MCF 10A (cell line): Measurements from ENCODE around the gene CAND2. TPM values are rescaled to one million over a fixed set of nuclear protein-coding genes. Genes with fewer than 3 reads are reported as not detected.

Source experiments
- BruUV-seq: library from RNA; stranded (reverse); fragments of 400-500 nt; replicated peaks from 2 replicates; lab custom pipeline; 2021; lab: Mats Ljungman, UMichigan
- CTCF ChIA-PET: fragments of 300-600 bp; sonication (Branson Sonifier 250); formaldehyde crosslinking; extraction: SDS; loops from one replicate; lab custom pipeline; 2021; ENCODE audit warnings: antibody characterized with exemption, inconsistent platforms; lab: Yijun Ruan, JAX
- POLR2A ChIA-PET: fragments of 300-600, 350-650 bp; sonication (Branson Sonifier 250); formaldehyde crosslinking; extraction: SDS; loops from one replicate; lab custom pipeline; 2020; ENCODE audit warnings: antibody characterized with exemption, inconsistent platforms; lab: Yijun Ruan, JAX
- DNase-seq: peaks from one replicate; pipeline ENCODE4 v3.0.0-alpha.2; 2018; ENCODE audit not compliant: unreplicated experiment
- H3K27ac Mint-ChIP-seq: one replicate; pipeline ENCODE4 v1.8.0; 2022; ENCODE audit warnings: mild to moderate bottlenecking, low read depth, mixed read lengths; ENCODE audit not compliant: unreplicated experiment
- H3K27me3 Mint-ChIP-seq: one replicate; pipeline ENCODE4 v1.8.0; 2022; ENCODE audit warnings: mixed read lengths; ENCODE audit not compliant: insufficient read depth, unreplicated experiment
- H3K36me3 Mint-ChIP-seq: one replicate; pipeline ENCODE4 v1.8.0; 2022; ENCODE audit warnings: mild to moderate bottlenecking, moderate library complexity, mixed read lengths; ENCODE audit not compliant: insufficient read depth, unreplicated experiment
- H3K4me1 Mint-ChIP-seq: one replicate; pipeline ENCODE4 v1.8.0; 2022; ENCODE audit warnings: mixed read lengths; ENCODE audit not compliant: insufficient read depth, unreplicated experiment
- H3K4me3 Mint-ChIP-seq: one replicate; pipeline ENCODE4 v1.8.0; 2022; ENCODE audit warnings: mild to moderate bottlenecking, moderate library complexity, mixed read lengths; ENCODE audit not compliant: unreplicated experiment
- H3K9me3 Mint-ChIP-seq: one replicate; pipeline ENCODE4 v1.8.0; 2022; ENCODE audit warnings: mixed read lengths; ENCODE audit not compliant: unreplicated experiment
- intact Hi-C: fragments of 100-400 bp; cut with micrococcal nuclease; formaldehyde crosslinking; loops from 2 replicates; pipeline ENCODE4 v1.14.1; 2022
- total RNA-seq: library from RNA; stranded (reverse); gene quantifications from 2 replicates; pipeline ENCODE4 v1.2.3, GENCODE V29; 2022
- TF ChIP-seq, protein P1 (sequence below): fragments of 200-600 bp; IDR thresholded peaks from one replicate; pipeline ENCODE4 v1.8.0; 2022; ENCODE audit warnings: antibody characterized with exemption, mild to moderate bottlenecking; ENCODE audit not compliant: unreplicated experiment

Gene CAND2
- total RNA-seq, 1 experiment from 2014 or later = not detected

DNA sequence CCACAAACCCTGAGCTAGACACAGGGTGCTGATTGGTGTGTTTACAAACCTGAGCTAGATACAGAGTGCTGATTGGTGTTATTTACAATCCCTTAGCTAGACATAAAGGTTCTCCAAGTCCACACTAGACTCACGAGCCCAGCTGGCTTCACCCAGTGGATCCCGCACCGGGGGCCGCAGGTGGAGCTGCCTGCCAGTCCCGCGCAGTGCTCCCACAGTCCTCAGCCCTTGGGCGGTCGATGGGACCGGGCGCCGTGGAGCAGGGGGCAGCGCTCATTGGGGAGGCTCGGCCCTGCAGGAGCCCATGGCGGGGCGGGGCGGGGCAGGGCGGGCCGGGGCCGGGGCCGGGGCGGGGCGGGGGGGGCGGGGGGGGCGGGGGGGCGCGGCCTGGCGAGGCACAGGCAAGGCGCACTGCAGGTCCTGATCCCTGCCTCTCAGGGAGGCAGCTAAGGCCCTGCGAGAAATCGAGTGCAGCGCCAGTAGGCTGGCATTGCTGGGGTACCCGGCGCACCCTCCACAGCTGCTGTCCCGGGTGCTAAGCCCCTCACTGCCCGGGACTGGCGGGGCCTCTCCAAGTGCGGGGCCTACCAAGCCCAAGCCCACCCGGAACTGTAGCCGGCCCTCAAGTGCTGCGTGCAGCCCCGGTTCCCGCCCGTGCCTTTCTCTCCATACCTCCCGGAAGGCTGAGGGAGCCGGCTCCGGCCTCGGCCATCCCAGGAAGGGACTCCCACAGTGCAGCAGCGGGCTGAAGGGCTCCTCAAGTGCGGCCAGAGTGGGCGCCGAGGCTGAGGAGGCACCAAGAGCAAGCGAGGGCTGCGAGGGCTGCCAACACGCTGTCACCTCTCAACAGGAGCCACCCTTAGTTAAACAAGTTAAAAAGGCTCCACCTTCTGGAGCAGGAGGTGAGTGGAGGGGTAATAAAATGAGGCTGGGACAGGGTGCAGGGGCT is 27.6 kb upstream of the CAND2 start:
- Mint-ChIP-seq H3K27me3 (no peaks in the 10 kb centered on the region), H3K36me3 (no peaks in the 10 kb centered on the region), H3K4me3 (no peak overlapping the region), H3K9me3 (no peaks in the 10 kb centered on the region), H3K4me1 (no peaks in the 10 kb centered on the region), H3K27ac (no peak overlapping the region)
- DNase-seq = no peak
- TF ChIP-seq, protein P1, sequence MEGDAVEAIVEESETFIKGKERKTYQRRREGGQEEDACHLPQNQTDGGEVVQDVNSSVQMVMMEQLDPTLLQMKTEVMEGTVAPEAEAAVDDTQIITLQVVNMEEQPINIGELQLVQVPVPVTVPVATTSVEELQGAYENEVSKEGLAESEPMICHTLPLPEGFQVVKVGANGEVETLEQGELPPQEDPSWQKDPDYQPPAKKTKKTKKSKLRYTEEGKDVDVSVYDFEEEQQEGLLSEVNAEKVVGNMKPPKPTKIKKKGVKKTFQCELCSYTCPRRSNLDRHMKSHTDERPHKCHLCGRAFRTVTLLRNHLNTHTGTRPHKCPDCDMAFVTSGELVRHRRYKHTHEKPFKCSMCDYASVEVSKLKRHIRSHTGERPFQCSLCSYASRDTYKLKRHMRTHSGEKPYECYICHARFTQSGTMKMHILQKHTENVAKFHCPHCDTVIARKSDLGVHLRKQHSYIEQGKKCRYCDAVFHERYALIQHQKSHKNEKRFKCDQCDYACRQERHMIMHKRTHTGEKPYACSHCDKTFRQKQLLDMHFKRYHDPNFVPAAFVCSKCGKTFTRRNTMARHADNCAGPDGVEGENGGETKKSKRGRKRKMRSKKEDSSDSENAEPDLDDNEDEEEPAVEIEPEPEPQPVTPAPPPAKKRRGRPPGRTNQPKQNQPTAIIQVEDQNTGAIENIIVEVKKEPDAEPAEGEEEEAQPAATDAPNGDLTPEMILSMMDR = no peak
- POLR2A ChIA-PET = interaction anchor here (0.6 to 1.2 kb wide), 2 partner anchors 16 to 1429 kb away, joined by 3 read pairs; no protein-coding TSS in a partner anchor
- BruUV-seq = no TSS peak
- intact Hi-C loops = no loop called here
- CTCF ChIA-PET = interaction anchor here (0.6 to 0.9 kb wide), 2 partner anchors 54 to 593 kb away, joined by 3 to 4 read pairs; no protein-coding TSS in a partner anchor

DNA sequence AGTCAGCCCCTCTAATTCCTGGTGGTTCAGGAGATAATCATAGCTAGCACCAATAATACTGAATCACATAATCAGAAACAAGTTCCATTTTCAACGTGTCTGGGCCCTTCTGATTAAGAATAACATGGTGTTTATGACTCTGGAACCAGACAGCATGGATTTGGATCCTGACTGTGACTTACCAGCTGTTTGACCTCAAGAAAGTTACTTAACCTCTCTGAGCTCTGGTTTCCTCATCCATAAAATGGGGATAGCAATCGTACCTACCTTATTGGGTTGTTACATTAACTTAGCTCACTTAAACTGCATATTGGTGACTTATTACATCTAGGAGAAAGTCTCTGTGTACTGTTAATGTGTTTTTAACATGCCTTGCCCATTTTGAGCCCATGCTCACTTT is 26.7 kb upstream of the CAND2 start:
- no peaks in the 10 kb centered on the region for H3K36me3 Mint-ChIP-seq
- H3K27me3 Mint-ChIP-seq = no peaks in the 10 kb centered on the region
- no TSS peak for BruUV-seq
- no peak overlapping the region for H3K4me3 Mint-ChIP-seq
- no peaks in the 10 kb centered on the region for H3K9me3 Mint-ChIP-seq
- H3K4me1 Mint-ChIP-seq = no peaks in the 10 kb centered on the region
- DNase-seq = no peak
- TF ChIP-seq, protein P1 = no peak
- CTCF ChIA-PET = interaction anchor here (0.6 kb wide), 1 partner anchor 594 kb away, joined by 3 read pairs; no protein-coding TSS in a partner anchor
- no peak overlapping the region for H3K27ac Mint-ChIP-seq
- intact Hi-C loops = no loop called here
- POLR2A ChIA-PET = interaction anchor here (1.3 kb wide), 1 partner anchor 11 kb away, joined by 3 read pairs; the partner anchor contains the start of gene TMEM40

DNA sequence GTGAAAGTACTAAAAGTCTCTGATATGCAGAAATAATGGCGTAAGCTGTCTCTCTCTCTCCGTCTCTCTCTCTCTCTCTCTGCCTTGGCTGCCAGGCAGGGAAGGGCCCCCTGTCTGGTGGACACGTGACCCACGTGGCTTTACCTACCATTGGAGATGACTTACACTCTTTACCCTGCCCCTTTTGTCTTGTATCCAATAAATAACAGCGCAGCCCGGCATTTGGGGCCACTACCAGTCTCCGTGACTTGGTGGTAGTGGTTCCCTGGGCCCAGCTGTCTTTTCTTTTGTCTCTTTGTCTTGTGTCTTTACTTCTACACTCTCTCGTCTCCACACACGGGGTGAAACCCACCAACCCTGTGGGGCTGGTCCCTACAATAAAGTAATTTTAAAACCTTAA is 25.2 kb upstream of the CAND2 start:
- no peak overlapping the region for H3K4me3 Mint-ChIP-seq
- no peak for DNase-seq
- intact Hi-C loops = no loop called here
- H3K4me1 Mint-ChIP-seq = no peaks in the 10 kb centered on the region
- H3K36me3 Mint-ChIP-seq = no peaks in the 10 kb centered on the region
- POLR2A ChIA-PET = no interaction called here
- H3K9me3 Mint-ChIP-seq = no peaks in the 10 kb centered on the region
- H3K27ac Mint-ChIP-seq = no peak overlapping the region
- CTCF ChIA-PET = interaction anchor here (0.9 kb wide), 1 partner anchor 16 kb away, joined by 5 read pairs; no protein-coding TSS in a partner anchor
- no TSS peak for BruUV-seq
- no peaks in the 10 kb centered on the region for H3K27me3 Mint-ChIP-seq
- TF ChIP-seq, protein P1 = no peak

DNA sequence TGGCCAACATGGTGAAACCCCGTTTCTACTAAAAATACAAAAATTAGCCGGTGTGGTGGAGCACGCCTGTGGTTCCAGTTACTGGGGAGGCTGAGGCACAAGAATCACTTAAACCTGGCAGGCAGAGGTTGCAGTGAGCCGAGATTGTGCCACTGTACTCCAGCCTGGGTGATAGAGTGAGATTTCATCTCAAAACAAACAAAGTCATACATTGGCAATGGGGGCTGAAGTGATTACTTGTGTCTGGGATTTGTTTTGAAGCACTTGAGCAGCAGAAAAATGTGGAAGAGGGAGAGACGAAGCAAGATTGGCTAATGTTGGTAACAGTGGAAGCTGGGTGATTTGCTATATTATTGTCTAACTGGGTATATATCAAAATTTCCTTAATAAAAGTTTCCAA is 24.0 kb upstream of the CAND2 start:
- no TSS peak for BruUV-seq
- H3K9me3 Mint-ChIP-seq = no peaks in the 10 kb centered on the region
- POLR2A ChIA-PET = no interaction called here
- no peak overlapping the region for H3K27ac Mint-ChIP-seq
- no peak for DNase-seq
- H3K4me3 Mint-ChIP-seq = no peak overlapping the region
- H3K27me3 Mint-ChIP-seq = no peaks in the 10 kb centered on the region
- CTCF ChIA-PET = interaction anchor here (0.6 to 0.9 kb wide), 3 partner anchors 15 to 1200 kb away, joined by 3 to 5 read pairs (median 3); no protein-coding TSS in a partner anchor
- H3K4me1 Mint-ChIP-seq = no peaks in the 10 kb centered on the region
- TF ChIP-seq, protein P1 = no peak
- intact Hi-C loops = no loop called here
- no peaks in the 10 kb centered on the region for H3K36me3 Mint-ChIP-seq
